HEK293 (cell line): ENCODE results near the gene ERO1B.

ENCODE experiments used
- CTCF ChIA-PET: fragments of 350-600 bp; formaldehyde crosslinking; extraction: SDS; loops from one replicate; lab custom pipeline; 2021; ENCODE audit warnings: antibody characterized with exemption; lab: Yijun Ruan, JAX
- POLR2A ChIA-PET: fragments of 300-600 bp; formaldehyde crosslinking; extraction: SDS; loops from one replicate; lab custom pipeline; 2020; ENCODE audit warnings: antibody characterized with exemption, inconsistent platforms; lab: Yijun Ruan, JAX
- H3K27ac ChIP-seq: fragments of 200-500 bp; sonication (Bioruptor generic); 2 replicates; pipeline ENCODE4 v1.5.1; 2014; ENCODE audit warnings: low read depth, low read length, control low read depth, inconsistent platforms; ENCODE audit errors: extremely low read depth
- H3K36me3 ChIP-seq, 2 experiments: fragments of 200-500 bp in 1 of 2; sonication (Bioruptor generic) in 1 of 2; 1 replicate in 1 of 2; 2 replicates in 1 of 2; pipeline ENCODE4 v1.5.1; 2014 to 2017; ENCODE audit warnings: inconsistent platforms in 2 of 2, low read length in 2 of 2; ENCODE audit not compliant: control insufficient read depth in 2 of 2, insufficient read depth in 1 of 2
- H3K4me1 ChIP-seq: fragments of 200-500 bp; sonication (Bioruptor generic); 2 replicates; pipeline ENCODE4 v1.5.1; 2014; ENCODE audit warnings: mild to moderate bottlenecking, low read length, inconsistent platforms; ENCODE audit not compliant: control insufficient read depth, insufficient read depth
- H3K4me3 ChIP-seq: 2 replicates; pipeline ENCODE4 v1.5.1; 2011; ENCODE audit warnings: low read depth, mild to moderate bottlenecking, control low read depth, low read length, moderate library complexity
- H3K9me3 ChIP-seq: fragments of 200-500 bp; sonication (Bioruptor generic); 2 replicates; pipeline ENCODE4 v1.5.1; 2014; ENCODE audit warnings: low read depth, low read length, inconsistent platforms; ENCODE audit not compliant: control insufficient read depth, insufficient read depth
- EGR2 ChIP-seq: fragments of 450-650 bp; formaldehyde crosslinking; IDR thresholded peaks from 2 replicates; pipeline ENCODE4 v1.5.1; 2016; ENCODE audit warnings: low read depth, missing biosample characterization, missing genetic modification characterization
- HOXC10 ChIP-seq: sonication (generic); formaldehyde crosslinking; IDR thresholded peaks from 2 replicates; pipeline ENCODE4 v1.8.1; 2023; ENCODE audit warnings: mild to moderate bottlenecking, missing genetic modification reagents
- IKZF3 ChIP-seq: fragments of 450-650 bp; IDR thresholded peaks from 2 replicates; pipeline ENCODE4 v1.5.0; 2018; ENCODE audit warnings: missing biosample characterization, mild to moderate bottlenecking, missing genetic modification characterization, moderate library complexity
- PRDM1 ChIP-seq: fragments of 450-650 bp; formaldehyde crosslinking; IDR thresholded peaks from 2 replicates; pipeline ENCODE4; 2016; ENCODE audit warnings: missing biosample characterization, missing genetic modification characterization
- TRIM28 ChIP-seq: IDR thresholded peaks from 2 replicates; pipeline ENCODE4 v1.6.1; 2011; ENCODE audit warnings: low read length, control low read depth, borderline replicate concordance
- ZBTB48 ChIP-seq: fragments of 450-650 bp; formaldehyde crosslinking; IDR thresholded peaks from 2 replicates; pipeline ENCODE4 v1.5.1; 2016; ENCODE audit warnings: missing biosample characterization, missing genetic modification characterization
- ZFHX2 ChIP-seq: fragments of 450-650 bp; formaldehyde crosslinking; conservative IDR thresholded peaks from 2 replicates; pipeline ENCODE4 v1.5.1; 2016; ENCODE audit warnings: missing biosample characterization, missing genetic modification characterization
- ZFP69B ChIP-seq: fragments of 450-650 bp; formaldehyde crosslinking; IDR thresholded peaks from 2 replicates; pipeline ENCODE4 v1.5.1; 2016; ENCODE audit warnings: missing biosample characterization, missing genetic modification characterization
- ZNF157 ChIP-seq: fragments of 450-650 bp; formaldehyde crosslinking; IDR thresholded peaks from 2 replicates; pipeline ENCODE4 v1.5.1; 2016; ENCODE audit warnings: missing biosample characterization, missing genetic modification characterization
- ZNF24 ChIP-seq: fragments of 450-650 bp; formaldehyde crosslinking; IDR thresholded peaks from 2 replicates; pipeline ENCODE4 v1.5.1; 2016; ENCODE audit warnings: missing biosample characterization, missing genetic modification characterization
- ZNF341 ChIP-seq: fragments of 450-650 bp; formaldehyde crosslinking; IDR thresholded peaks from 2 replicates; pipeline ENCODE4; 2016; ENCODE audit warnings: low read depth, missing biosample characterization, missing genetic modification characterization
- ZNF394 ChIP-seq: fragments of 450-650 bp; formaldehyde crosslinking; IDR thresholded peaks from 2 replicates; pipeline ENCODE4 v1.5.1; 2016; ENCODE audit warnings: missing biosample characterization, missing genetic modification characterization, mild to moderate bottlenecking, moderate library complexity, borderline replicate concordance
- ZNF558 ChIP-seq: fragments of 450-650 bp; formaldehyde crosslinking; IDR thresholded peaks from 2 replicates; pipeline ENCODE4 v1.5.1; 2016; ENCODE audit warnings: missing biosample characterization, missing genetic modification characterization
- ZNF571 ChIP-seq: fragments of 450-650 bp; formaldehyde crosslinking; IDR thresholded peaks from 2 replicates; pipeline ENCODE4 v1.5.0; 2017; ENCODE audit warnings: missing biosample characterization, missing genetic modification characterization
- ZNF600 ChIP-seq: fragments of 450-650 bp; formaldehyde crosslinking; IDR thresholded peaks from 2 replicates; pipeline ENCODE4 v1.5.1; 2016; ENCODE audit warnings: missing biosample characterization, missing genetic modification characterization
- ZNF776 ChIP-seq: fragments of 450-650 bp; formaldehyde crosslinking; IDR thresholded peaks from 2 replicates; pipeline ENCODE4 v1.5.0; 2017; ENCODE audit warnings: missing biosample characterization, missing genetic modification characterization, borderline replicate concordance
- ZNF843 ChIP-seq: fragments of 450-650 bp; formaldehyde crosslinking; IDR thresholded peaks from 2 replicates; pipeline ENCODE4 v1.5.1; 2016; ENCODE audit warnings: missing biosample characterization, missing genetic modification characterization
- ZSCAN30 ChIP-seq: fragments of 450-650 bp; IDR thresholded peaks from 2 replicates; pipeline ENCODE4 v1.5.1; 2018; ENCODE audit warnings: missing biosample characterization, mild to moderate bottlenecking, missing genetic modification characterization, moderate library complexity
- TF ChIP-seq, protein P1 (sequence below): fragments of 450-650 bp; formaldehyde crosslinking; conservative IDR thresholded peaks from 2 replicates; pipeline ENCODE4 v1.5.1; 2016; ENCODE audit warnings: low read depth, missing biosample characterization, missing genetic modification characterization
- TF ChIP-seq, protein P2 (sequence below): fragments of 450-650 bp; formaldehyde crosslinking; IDR thresholded peaks from 2 replicates; pipeline ENCODE4 v1.5.0; 2017; ENCODE audit warnings: missing biosample characterization, missing genetic modification characterization, borderline replicate concordance
- TF ChIP-seq, protein P3 (sequence below): fragments of 450-650 bp; formaldehyde crosslinking; IDR thresholded peaks from 2 replicates; pipeline ENCODE4 v1.5.1; 2017; ENCODE audit warnings: missing biosample characterization, missing genetic modification characterization
- TF ChIP-seq, protein P4 (sequence below): fragments of 450-650 bp; formaldehyde crosslinking; IDR thresholded peaks from 2 replicates; pipeline ENCODE4 v1.5.1; 2016; ENCODE audit warnings: missing biosample characterization, missing genetic modification characterization
- TF ChIP-seq, protein P5 (sequence below): fragments of 450-650 bp; formaldehyde crosslinking; IDR thresholded peaks from 2 replicates; pipeline ENCODE4 v1.5.1; 2016; ENCODE audit warnings: missing biosample characterization, missing genetic modification characterization

The ERO1B gene

DNA sequence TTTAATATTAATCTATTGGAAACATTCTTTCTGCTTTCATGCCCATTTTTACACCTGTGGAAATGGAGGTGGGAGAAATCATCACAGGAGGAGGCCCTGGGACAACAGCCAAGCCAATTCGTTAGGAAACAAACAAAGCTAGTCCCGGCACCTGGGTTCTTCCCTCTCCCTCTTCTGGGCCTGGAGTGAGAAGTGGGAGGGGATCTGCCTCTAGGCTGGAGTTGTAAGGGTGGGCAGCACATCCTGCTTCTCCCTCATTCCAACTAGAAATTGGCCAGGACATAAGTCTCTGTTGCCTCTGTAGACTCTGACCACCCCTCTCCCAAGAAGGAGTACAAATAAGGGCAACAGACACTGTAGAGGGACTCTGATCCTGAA lies 20.2 kb upstream of the ERO1B start:
- ChIA-PET CTCF (no interaction called here), POLR2A (no interaction called here)
- no peak overlapping the region for H3K4me3 ChIP-seq
- no peak overlapping the region for H3K27ac ChIP-seq
- no peaks in the 10 kb centered on the region for H3K9me3 ChIP-seq
- H3K4me1 ChIP-seq, result peaks cover 6% of the 10 kb centered on the region
- TF ChIP-seq, protein P1, sequence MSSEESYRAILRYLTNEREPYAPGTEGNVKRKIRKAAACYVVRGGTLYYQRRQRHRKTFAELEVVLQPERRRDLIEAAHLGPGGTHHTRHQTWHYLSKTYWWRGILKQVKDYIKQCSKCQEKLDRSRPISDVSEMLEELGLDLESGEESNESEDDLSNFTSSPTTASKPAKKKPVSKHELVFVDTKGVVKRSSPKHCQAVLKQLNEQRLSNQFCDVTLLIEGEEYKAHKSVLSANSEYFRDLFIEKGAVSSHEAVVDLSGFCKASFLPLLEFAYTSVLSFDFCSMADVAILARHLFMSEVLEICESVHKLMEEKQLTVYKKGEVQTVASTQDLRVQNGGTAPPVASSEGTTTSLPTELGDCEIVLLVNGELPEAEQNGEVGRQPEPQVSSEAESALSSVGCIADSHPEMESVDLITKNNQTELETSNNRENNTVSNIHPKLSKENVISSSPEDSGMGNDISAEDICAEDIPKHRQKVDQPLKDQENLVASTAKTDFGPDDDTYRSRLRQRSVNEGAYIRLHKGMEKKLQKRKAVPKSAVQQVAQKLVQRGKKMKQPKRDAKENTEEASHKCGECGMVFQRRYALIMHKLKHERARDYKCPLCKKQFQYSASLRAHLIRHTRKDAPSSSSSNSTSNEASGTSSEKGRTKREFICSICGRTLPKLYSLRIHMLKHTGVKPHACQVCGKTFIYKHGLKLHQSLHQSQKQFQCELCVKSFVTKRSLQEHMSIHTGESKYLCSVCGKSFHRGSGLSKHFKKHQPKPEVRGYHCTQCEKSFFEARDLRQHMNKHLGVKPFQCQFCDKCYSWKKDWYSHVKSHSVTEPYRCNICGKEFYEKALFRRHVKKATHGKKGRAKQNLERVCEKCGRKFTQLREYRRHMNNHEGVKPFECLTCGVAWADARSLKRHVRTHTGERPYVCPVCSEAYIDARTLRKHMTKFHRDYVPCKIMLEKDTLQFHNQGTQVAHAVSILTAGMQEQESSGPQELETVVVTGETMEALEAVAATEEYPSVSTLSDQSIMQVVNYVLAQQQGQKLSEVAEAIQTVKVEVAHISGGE, result no peak
- TF ChIP-seq ZNF157 (tag by site-specific recombination) (no peak), ZNF394 (peak; percentile 35), ZFHX2 (tag by site-specific recombination) (0 out of 2 replicates have a peak, but pooled peaks have one; percentile 29), ZNF571 (no peak), ZNF341 (tag by site-specific recombination) (peak; percentile 32; the same call in 1 of the 2 replicates), IKZF3 (peak; percentile 62), EGR2 (tag by site-specific recombination) (0 out of 2 replicates have a peak, but pooled peaks have one; percentile 14)
- TF ChIP-seq, protein P2, sequence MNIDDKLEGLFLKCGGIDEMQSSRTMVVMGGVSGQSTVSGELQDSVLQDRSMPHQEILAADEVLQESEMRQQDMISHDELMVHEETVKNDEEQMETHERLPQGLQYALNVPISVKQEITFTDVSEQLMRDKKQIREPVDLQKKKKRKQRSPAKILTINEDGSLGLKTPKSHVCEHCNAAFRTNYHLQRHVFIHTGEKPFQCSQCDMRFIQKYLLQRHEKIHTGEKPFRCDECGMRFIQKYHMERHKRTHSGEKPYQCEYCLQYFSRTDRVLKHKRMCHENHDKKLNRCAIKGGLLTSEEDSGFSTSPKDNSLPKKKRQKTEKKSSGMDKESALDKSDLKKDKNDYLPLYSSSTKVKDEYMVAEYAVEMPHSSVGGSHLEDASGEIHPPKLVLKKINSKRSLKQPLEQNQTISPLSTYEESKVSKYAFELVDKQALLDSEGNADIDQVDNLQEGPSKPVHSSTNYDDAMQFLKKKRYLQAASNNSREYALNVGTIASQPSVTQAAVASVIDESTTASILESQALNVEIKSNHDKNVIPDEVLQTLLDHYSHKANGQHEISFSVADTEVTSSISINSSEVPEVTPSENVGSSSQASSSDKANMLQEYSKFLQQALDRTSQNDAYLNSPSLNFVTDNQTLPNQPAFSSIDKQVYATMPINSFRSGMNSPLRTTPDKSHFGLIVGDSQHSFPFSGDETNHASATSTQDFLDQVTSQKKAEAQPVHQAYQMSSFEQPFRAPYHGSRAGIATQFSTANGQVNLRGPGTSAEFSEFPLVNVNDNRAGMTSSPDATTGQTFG, result no peak
- TF ChIP-seq, protein P3, sequence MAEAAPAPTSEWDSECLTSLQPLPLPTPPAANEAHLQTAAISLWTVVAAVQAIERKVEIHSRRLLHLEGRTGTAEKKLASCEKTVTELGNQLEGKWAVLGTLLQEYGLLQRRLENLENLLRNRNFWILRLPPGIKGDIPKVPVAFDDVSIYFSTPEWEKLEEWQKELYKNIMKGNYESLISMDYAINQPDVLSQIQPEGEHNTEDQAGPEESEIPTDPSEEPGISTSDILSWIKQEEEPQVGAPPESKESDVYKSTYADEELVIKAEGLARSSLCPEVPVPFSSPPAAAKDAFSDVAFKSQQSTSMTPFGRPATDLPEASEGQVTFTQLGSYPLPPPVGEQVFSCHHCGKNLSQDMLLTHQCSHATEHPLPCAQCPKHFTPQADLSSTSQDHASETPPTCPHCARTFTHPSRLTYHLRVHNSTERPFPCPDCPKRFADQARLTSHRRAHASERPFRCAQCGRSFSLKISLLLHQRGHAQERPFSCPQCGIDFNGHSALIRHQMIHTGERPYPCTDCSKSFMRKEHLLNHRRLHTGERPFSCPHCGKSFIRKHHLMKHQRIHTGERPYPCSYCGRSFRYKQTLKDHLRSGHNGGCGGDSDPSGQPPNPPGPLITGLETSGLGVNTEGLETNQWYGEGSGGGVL (tag by site-specific recombination), result peak; percentile 55; the same call in 1 of the 2 replicates
- H3K36me3 ChIP-seq, result no peaks in the 10 kb centered on the region

DNA sequence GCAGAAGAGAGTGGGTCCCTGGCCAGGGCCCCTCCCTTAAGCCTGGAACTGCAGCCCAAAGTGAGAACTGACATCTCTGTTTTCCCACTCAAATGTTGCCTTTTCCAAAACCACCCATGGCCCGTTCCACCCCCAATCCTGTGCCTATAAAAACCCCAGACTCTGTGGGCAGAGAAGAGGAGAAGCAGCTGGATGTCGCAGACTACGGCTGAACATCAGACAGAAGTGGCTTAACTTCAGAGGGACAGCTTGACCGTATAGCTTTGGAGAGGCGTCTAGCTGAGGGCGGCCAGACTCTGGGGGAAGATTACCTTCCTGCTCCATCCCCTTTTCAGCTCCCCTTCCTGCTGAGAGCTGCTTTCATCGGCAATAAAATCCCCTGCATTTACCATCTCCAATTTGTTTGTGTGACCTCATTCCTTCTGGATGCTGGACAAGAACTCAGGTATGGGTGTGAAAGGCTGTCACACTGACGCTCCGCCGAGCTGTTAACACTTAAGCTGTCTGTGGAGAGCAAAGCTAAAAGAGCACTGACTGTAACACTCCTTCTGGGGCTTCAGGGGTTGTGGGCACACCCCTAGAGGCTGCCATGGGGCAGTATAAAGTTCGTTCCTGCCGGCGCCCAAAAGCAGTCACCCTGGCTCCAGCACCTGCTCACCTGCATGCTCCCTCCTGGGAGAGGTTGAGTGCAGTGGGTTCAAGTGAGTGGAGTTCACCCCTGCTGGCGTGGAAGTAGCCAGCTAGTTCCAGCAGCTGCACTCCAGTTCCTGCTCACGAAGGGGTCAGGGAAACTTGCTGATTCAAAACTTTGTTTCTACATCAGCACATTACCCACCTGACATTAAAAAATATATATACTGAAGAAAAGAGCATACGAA lies 19.6 kb upstream of the ERO1B start:
- CTCF ChIA-PET, result no interaction called here
- POLR2A ChIA-PET, result no interaction called here
- H3K4me3 ChIP-seq, result no peak overlapping the region
- TF ChIP-seq ZSCAN30 (tag by site-specific recombination) (no peak), ZBTB48 (tag by site-specific recombination) (peak; percentile 49; the same call in 1 of the 2 replicates), ZNF558 (tag by site-specific recombination) (peak; percentile 33; the same call in 1 of the 2 replicates), ZFP69B (tag by site-specific recombination) (peak; percentile 60; the same call in 1 of the 2 replicates), ZNF776 (tag by site-specific recombination) (no peak), EGR2 (tag by site-specific recombination) (peak; percentile 99), PRDM1 (tag by site-specific recombination) (peak; percentile 42; the same call in 1 of the 2 replicates), ZNF600 (tag by site-specific recombination) (peak; percentile 83), ZNF843 (tag by site-specific recombination) (0 out of 2 replicates have a peak, but pooled peaks have one; percentile 6), HOXC10 (CRISPR knock-in tag) (no peak), TRIM28 (peak; percentile 38; the same call in 1 of the 2 replicates), ZNF24 (tag by site-specific recombination) (peak; percentile 31; the same call in 1 of the 2 replicates)
- TF ChIP-seq, protein P4, sequence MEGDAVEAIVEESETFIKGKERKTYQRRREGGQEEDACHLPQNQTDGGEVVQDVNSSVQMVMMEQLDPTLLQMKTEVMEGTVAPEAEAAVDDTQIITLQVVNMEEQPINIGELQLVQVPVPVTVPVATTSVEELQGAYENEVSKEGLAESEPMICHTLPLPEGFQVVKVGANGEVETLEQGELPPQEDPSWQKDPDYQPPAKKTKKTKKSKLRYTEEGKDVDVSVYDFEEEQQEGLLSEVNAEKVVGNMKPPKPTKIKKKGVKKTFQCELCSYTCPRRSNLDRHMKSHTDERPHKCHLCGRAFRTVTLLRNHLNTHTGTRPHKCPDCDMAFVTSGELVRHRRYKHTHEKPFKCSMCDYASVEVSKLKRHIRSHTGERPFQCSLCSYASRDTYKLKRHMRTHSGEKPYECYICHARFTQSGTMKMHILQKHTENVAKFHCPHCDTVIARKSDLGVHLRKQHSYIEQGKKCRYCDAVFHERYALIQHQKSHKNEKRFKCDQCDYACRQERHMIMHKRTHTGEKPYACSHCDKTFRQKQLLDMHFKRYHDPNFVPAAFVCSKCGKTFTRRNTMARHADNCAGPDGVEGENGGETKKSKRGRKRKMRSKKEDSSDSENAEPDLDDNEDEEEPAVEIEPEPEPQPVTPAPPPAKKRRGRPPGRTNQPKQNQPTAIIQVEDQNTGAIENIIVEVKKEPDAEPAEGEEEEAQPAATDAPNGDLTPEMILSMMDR, result peak; percentile 12; the same call in 1 of the 2 replicates
- TF ChIP-seq, protein P5, sequence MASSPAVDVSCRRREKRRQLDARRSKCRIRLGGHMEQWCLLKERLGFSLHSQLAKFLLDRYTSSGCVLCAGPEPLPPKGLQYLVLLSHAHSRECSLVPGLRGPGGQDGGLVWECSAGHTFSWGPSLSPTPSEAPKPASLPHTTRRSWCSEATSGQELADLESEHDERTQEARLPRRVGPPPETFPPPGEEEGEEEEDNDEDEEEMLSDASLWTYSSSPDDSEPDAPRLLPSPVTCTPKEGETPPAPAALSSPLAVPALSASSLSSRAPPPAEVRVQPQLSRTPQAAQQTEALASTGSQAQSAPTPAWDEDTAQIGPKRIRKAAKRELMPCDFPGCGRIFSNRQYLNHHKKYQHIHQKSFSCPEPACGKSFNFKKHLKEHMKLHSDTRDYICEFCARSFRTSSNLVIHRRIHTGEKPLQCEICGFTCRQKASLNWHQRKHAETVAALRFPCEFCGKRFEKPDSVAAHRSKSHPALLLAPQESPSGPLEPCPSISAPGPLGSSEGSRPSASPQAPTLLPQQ (tag by site-specific recombination), result peak; percentile 68; the same call in 1 of the 2 replicates

More for the DNA sequence above, 19.6 kb upstream of the ERO1B start:
- Histone ChIP-seq H3K27ac (no peak overlapping the region), H3K36me3 (no peaks in the 10 kb centered on the region), H3K4me1 (peaks cover 6% of the 10 kb centered on the region), H3K9me3 (no peaks in the 10 kb centered on the region)
